Mesenchymal stem cell (in vitro differentiated cells and primary cell): Measurements from ENCODE around the gene CREB1.

Source experiments
- DNase-seq: peaks from one replicate; pipeline ENCODE4 v3.0.0-alpha.2; 2013
- H2AFZ ChIP-seq: one replicate; pipeline ENCODE4 v1.6.1; 2013; ENCODE audit warnings: low read depth, mild to moderate bottlenecking, control low read depth, inconsistent platforms, low read length, moderate library complexity
- H2AK5ac ChIP-seq: 2 replicates; pipeline ENCODE4 v1.6.1; 2013; ENCODE audit warnings: low read length, moderate library complexity, mild to moderate bottlenecking, inconsistent platforms; ENCODE audit not compliant: severe bottlenecking
- H2BK120ac ChIP-seq: one replicate; pipeline ENCODE4 v1.6.1; 2013; ENCODE audit warnings: low read depth, mild to moderate bottlenecking, inconsistent platforms, low read length, moderate library complexity
- H2BK12ac ChIP-seq, 2 experiments: one replicate each; pipeline ENCODE4 v1.6.1; 2013; ENCODE audit warnings: inconsistent platforms in 2 of 2, low read length in 2 of 2, mild to moderate bottlenecking in 2 of 2, moderate library complexity in 2 of 2, control low read depth in 1 of 2
- H2BK15ac ChIP-seq: one replicate; pipeline ENCODE4 v1.6.1; 2013; ENCODE audit warnings: mild to moderate bottlenecking, low read depth, inconsistent platforms; ENCODE audit not compliant: poor library complexity, severe bottlenecking
- H2BK5ac ChIP-seq: 2 replicates; pipeline ENCODE4 v1.6.1; 2013; ENCODE audit warnings: low read depth, mild to moderate bottlenecking, low read length, control low read depth, inconsistent platforms; ENCODE audit not compliant: poor library complexity, severe bottlenecking
- H3K14ac ChIP-seq, 2 experiments: one replicate each; pipeline ENCODE4 v1.6.1; 2013; ENCODE audit warnings: inconsistent platforms in 2 of 2, low read length in 2 of 2, control low read depth in 1 of 2, mild to moderate bottlenecking in 1 of 2, moderate library complexity in 1 of 2
- H3K18ac ChIP-seq, 2 experiments: one replicate each; pipeline ENCODE4 v1.6.1; 2013; ENCODE audit warnings: inconsistent platforms in 2 of 2, low read length in 2 of 2, control low read depth in 1 of 2, low read depth in 1 of 2, mild to moderate bottlenecking in 1 of 2
- H3K23ac ChIP-seq, 2 experiments: one replicate each; pipeline ENCODE4 v1.6.1; 2013; ENCODE audit warnings: inconsistent platforms in 2 of 2, low read length in 2 of 2, mild to moderate bottlenecking in 2 of 2, moderate library complexity in 2 of 2, control low read depth in 1 of 2
- H3K27ac ChIP-seq: 2 replicates; pipeline ENCODE4 v1.5.1; 2013; ENCODE audit warnings: mild to moderate bottlenecking, moderate library complexity, low read length, control low read depth, inconsistent platforms; ENCODE audit not compliant: poor library complexity, severe bottlenecking
- H3K27me3 ChIP-seq, 2 experiments: 2 replicates each; pipeline versions ENCODE4 v1.6.1 to v1.7.0; 2013; ENCODE audit warnings: low read length in 2 of 2, mild to moderate bottlenecking in 2 of 2, moderate library complexity in 2 of 2, control low read depth in 1 of 2, inconsistent platforms in 1 of 2; ENCODE audit not compliant: control insufficient read depth in 1 of 2, insufficient read depth in 1 of 2
- H3K36me3 ChIP-seq, 2 experiments: 2 replicates each; pipeline versions ENCODE4 v1.6.1 to v1.7.0; 2013; ENCODE audit warnings: low read length in 2 of 2, control low read depth in 1 of 2, inconsistent platforms in 1 of 2, low read depth in 1 of 2, mild to moderate bottlenecking in 1 of 2; ENCODE audit not compliant: insufficient read depth in 2 of 2, control insufficient read depth in 1 of 2
- H3K4ac ChIP-seq, 2 experiments: one replicate each; pipeline ENCODE4 v1.6.1; 2013; ENCODE audit warnings: inconsistent platforms in 2 of 2, low read length in 2 of 2, mild to moderate bottlenecking in 2 of 2, moderate library complexity in 2 of 2, control low read depth in 1 of 2, low read depth in 1 of 2
- H3K4me1 ChIP-seq: 2 replicates; pipeline ENCODE4 v1.6.1; 2013; ENCODE audit warnings: low read depth, low read length, control low read depth; ENCODE audit not compliant: control insufficient read depth, insufficient read depth
- H3K4me2 ChIP-seq: 2 replicates; pipeline ENCODE4 v1.6.1; 2013; ENCODE audit warnings: low read length, mild to moderate bottlenecking, inconsistent platforms; ENCODE audit not compliant: poor library complexity, severe bottlenecking
- H3K4me3 ChIP-seq, 2 experiments: 2 replicates each; pipeline versions ENCODE4 v1.5.1 to v1.7.0; 2013; ENCODE audit warnings: low read length in 2 of 2, mild to moderate bottlenecking in 2 of 2, control low read depth in 1 of 2, low read depth in 1 of 2; ENCODE audit not compliant: insufficient read depth in 1 of 2
- H3K79me1 ChIP-seq: replicated peaks from 2 replicates; pipeline ENCODE4 v1.6.1; 2013; ENCODE audit warnings: mild to moderate bottlenecking, control low read depth, low read length, inconsistent platforms; ENCODE audit not compliant: poor library complexity, severe bottlenecking
- H3K9ac ChIP-seq: 2 replicates; pipeline ENCODE4 v1.7.0; 2013; ENCODE audit warnings: mild to moderate bottlenecking, low read length, moderate library complexity
- H3K9me3 ChIP-seq: 2 replicates; pipeline ENCODE4 v1.7.0; 2013; ENCODE audit warnings: mild to moderate bottlenecking, low read length; ENCODE audit not compliant: control insufficient read depth
- H4K8ac ChIP-seq: one replicate; pipeline ENCODE4 v1.6.1; 2013; ENCODE audit warnings: inconsistent platforms, mild to moderate bottlenecking, low read length, moderate library complexity
- H4K91ac ChIP-seq: one replicate; pipeline ENCODE4 v1.6.1; 2013; ENCODE audit warnings: mild to moderate bottlenecking, low read length, inconsistent platforms
- WGBS: methylation state at CpG from one replicate; pipeline ENCODE4 v1.1.7; 2013; ENCODE audit warnings: mixed read lengths; 5-methylcytosine and 5-hydroxymethylcytosine counted together

The CREB1 gene

DNA sequence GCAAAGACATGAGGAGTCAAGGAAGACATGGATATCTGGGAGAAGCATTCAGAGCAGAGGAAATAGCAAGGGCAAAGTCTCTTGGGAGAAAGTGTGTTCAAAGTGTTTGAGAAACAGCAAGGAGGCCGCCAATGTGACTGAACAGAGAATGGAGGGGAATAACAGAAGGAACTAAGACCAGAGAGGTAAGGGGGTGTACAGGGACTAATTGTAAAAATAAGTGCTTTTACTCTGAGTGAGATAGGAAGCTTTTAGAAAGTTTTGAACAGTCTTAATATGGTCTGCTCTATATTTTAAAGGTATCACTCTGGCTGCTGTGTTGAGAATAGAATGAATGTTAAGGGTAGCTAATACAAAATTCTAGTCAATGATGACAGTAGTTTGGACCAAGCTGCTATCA lies 6.8 kb upstream of the CREB1 start:
- Histone ChIP-seq H3K4me3 (no peak overlapping the region), H3K36me3 (peaks cover 0 to 13% of the 10 kb centered on the region in 2 experiments), H3K79me1 (peaks cover 7% of the 10 kb centered on the region), H3K4me1 (no peaks in the 10 kb centered on the region), H3K27ac (no peak overlapping the region), H2BK5ac (no peak overlapping the region), H3K27me3 (no peaks in the 10 kb centered on the region), H2BK15ac (no peak overlapping the region), H2AFZ (no peak overlapping the region), H3K9ac (no peak overlapping the region), H2BK12ac (no peak overlapping the region), H3K4me2 (no peak overlapping the region), H4K91ac (no peak overlapping the region), H3K23ac (no peak overlapping the region), H3K9me3 (no peaks in the 10 kb centered on the region), H2AK5ac (no peak overlapping the region), H2BK120ac (no peak overlapping the region), H3K18ac (no peak overlapping the region), H3K14ac (no peak overlapping the region), H4K8ac (no peak overlapping the region), H3K4ac (no peak overlapping the region)
- DNase-seq: no peak
- 87% methylated on average over 1 of the region's 1 CpG for WGBS

GRCh38 chr2:207525296-207525695 lies 4.5 kb upstream of the CREB1 start:
- H3K14ac ChIP-seq: no peak overlapping the region
- H4K8ac ChIP-seq: no peak overlapping the region
- no peak overlapping the region for H2AK5ac ChIP-seq
- H3K4ac ChIP-seq: no peak overlapping the region
- H3K18ac ChIP-seq: no peak overlapping the region
- DNase-seq: no peak
- no peak overlapping the region for H2BK120ac ChIP-seq
- no peak overlapping the region for H3K23ac ChIP-seq
- WGBS: no CpG with 5 or more reads among the region's 1 CpG
- no peak overlapping the region for H2BK12ac ChIP-seq
- H3K9me3 ChIP-seq: no peaks in the 10 kb centered on the region
- H2AFZ ChIP-seq: no peak overlapping the region
- H3K27ac ChIP-seq: no peak overlapping the region
- H2BK15ac ChIP-seq: no peak overlapping the region
- H3K4me3 ChIP-seq: no peak overlapping the region
- H3K4me2 ChIP-seq: no peak overlapping the region
- no peak overlapping the region for H4K91ac ChIP-seq
- no peaks in the 10 kb centered on the region for H3K27me3 ChIP-seq
- no peak overlapping the region for H3K9ac ChIP-seq
- H3K36me3 ChIP-seq: peaks cover 0 to 13% of the 10 kb centered on the region in 2 experiments
- no peak overlapping the region for H2BK5ac ChIP-seq
- peaks cover 4% of the 10 kb centered on the region for H3K4me1 ChIP-seq
- peaks cover 13% of the 10 kb centered on the region for H3K79me1 ChIP-seq

DNA sequence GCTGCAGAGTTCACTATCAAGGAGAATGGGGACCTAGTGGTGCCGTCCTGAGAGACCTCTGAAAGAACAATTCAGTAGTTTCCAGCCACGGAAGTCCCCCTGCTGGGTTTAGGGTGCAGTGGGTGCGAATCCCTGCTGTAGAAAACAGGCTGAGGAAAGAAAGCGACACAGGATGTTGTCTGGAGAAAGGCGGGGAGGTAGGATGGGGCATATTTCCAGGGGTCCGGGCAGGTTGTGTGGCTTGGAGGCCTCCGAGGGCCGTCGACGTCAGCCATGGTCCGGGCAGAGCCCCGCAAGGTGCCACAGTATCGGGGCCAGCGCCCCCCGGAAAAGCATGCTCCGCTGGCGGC lies 807 bp upstream of the CREB1 start:
- Histone ChIP-seq H2AK5ac (peak overlapping the region; percentile 6), H2BK12ac (peak overlapping the region in 1 of 2 experiments; percentile 88), H3K27ac (peak overlapping the region; percentile 86), H3K4ac (peak overlapping the region; percentile 89 to 95), H3K9ac (peak overlapping the region; percentile 97), H3K4me2 (peak overlapping the region; percentile 96), H2BK5ac (peak overlapping the region; percentile 97), H2BK15ac (peak overlapping the region; percentile 60), H3K27me3 (no peaks in the 10 kb centered on the region), H3K18ac (peak overlapping the region; percentile 90 to 98), H3K9me3 (no peaks in the 10 kb centered on the region), H3K14ac (peak overlapping the region in 1 of 2 experiments; percentile 84), H4K91ac (peak overlapping the region; percentile 81), H3K79me1 (peaks cover 13% of the 10 kb centered on the region), H3K23ac (peak overlapping the region; percentile 84 to 98), H2AFZ (peak overlapping the region; percentile 95), H2BK120ac (peak overlapping the region; percentile 83), H3K36me3 (peaks cover 0 to 10% of the 10 kb centered on the region in 2 experiments), H3K4me3 (peak overlapping the region; percentile 86 to 93), H3K4me1 (peaks cover 7% of the 10 kb centered on the region), H4K8ac (peak overlapping the region; percentile 96)
- peak; percentile 65 for DNase-seq
- 2% methylated on average over 16 of the region's 17 CpGs for WGBS

DNA sequence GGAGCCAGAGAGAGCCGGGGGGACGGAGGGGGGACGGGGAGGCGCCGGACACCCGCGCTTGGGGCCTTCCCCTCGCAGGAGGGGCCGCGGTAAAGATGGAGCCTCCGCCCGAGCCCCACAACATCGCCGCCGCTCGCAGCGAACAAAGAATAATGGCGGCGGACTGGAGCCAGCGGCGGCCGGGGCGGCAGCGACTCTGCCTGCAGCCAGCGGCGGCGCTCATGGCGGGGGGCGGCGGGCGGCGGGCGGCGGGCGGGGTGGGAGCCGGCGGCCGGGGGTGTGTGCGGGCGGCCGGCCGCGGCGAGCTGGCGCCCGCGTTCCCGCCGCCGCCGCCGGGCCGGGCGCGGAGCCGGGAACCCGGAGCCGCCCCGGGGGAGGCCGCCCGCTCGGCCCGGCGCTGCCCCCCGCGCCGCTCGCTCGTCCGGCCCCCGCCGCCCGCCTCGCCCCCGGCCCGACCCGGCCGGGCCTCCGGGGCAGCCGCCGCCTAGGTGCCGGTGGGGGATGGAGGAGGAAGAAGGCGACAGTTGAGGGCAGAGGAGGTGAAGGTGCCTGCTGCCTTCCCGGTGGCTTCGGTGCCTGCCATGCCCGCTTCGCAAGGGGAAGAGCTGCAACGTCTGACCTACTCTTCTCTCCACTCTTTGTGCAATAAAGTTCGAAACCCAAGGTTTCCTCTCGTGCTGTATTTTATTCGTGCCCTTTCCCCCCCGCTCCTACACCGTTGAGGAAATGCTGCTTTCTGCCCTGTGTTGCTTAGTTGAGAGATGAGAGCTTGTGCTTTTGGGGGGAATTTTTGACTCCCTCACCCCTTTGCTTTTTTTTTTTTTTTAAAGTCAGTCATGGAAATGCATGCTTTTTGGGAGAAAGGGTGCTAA lies 634 bp downstream of the CREB1 start:
- peak overlapping the region; percentile 98 for H3K9ac ChIP-seq
- no peaks in the 10 kb centered on the region for H3K9me3 ChIP-seq
- H3K4me1 ChIP-seq: peaks cover 9% of the 10 kb centered on the region
- H3K27ac ChIP-seq: peak overlapping the region; percentile 91
- no peak overlapping the region for H2AK5ac ChIP-seq
- peak overlapping the region in 1 of 2 experiments; percentile 94 for H3K23ac ChIP-seq
- peak overlapping the region in 1 of 2 experiments; percentile 97 for H3K14ac ChIP-seq
- H3K27me3 ChIP-seq: no peaks in the 10 kb centered on the region
- peak overlapping the region; percentile 82 to 93 for H3K4me3 ChIP-seq
- H2AFZ ChIP-seq: peak overlapping the region; percentile 10
- H4K8ac ChIP-seq: peak overlapping the region; percentile 66
- WGBS: 3% methylated on average over 20 of the region's 93 CpGs
- H3K4ac ChIP-seq: peak overlapping the region; percentile 2 to 96
- peak overlapping the region; percentile 90 for H2BK120ac ChIP-seq
- H2BK5ac ChIP-seq: peak overlapping the region; percentile 49
- peak overlapping the region; percentile 40 to 100 for H3K18ac ChIP-seq
- H2BK12ac ChIP-seq: peak overlapping the region; percentile 52 to 64
- H2BK15ac ChIP-seq: peak overlapping the region; percentile 77
- H4K91ac ChIP-seq: peak overlapping the region; percentile 90
- DNase-seq: peak; percentile 69
- peak overlapping the region; percentile 30 for H3K4me2 ChIP-seq
- H3K36me3 ChIP-seq: peaks cover 0 to 10% of the 10 kb centered on the region in 2 experiments
- peaks cover 13% of the 10 kb centered on the region for H3K79me1 ChIP-seq
